Dendritic cell treated with granulocyte-macrophage colony-stimulating factor and Interleukin-4, amounts not matched to agents 40 ng/mL and 50 ng/mL, for 4 days (primary cell): ENCODE results near the gene CD200R1.

Experiments
- H3K27ac Mint-ChIP-seq: one replicate; pipeline ENCODE4 v1.8.0; 2022; ENCODE audit warnings: mild to moderate bottlenecking, mixed read lengths
- H3K27me3 Mint-ChIP-seq: one replicate; pipeline ENCODE4 v1.8.0; 2022; ENCODE audit warnings: mild to moderate bottlenecking, mixed read lengths
- H3K36me3 Mint-ChIP-seq: one replicate; pipeline ENCODE4 v1.8.0; 2022; ENCODE audit warnings: low read depth, mixed read lengths
- H3K4me1 Mint-ChIP-seq: one replicate; pipeline ENCODE4 v1.8.0; 2022; ENCODE audit warnings: low read depth, mixed read lengths
- H3K4me3 Mint-ChIP-seq: one replicate; pipeline ENCODE4 v1.8.0; 2022; ENCODE audit warnings: mild to moderate bottlenecking, moderate library complexity, mixed read lengths
- H3K9me3 Mint-ChIP-seq: one replicate; pipeline ENCODE4 v1.8.0; 2022; ENCODE audit warnings: mixed read lengths
- intact Hi-C: fragments of 100-400 bp; cut with micrococcal nuclease; formaldehyde crosslinking; loops from one replicate; pipeline ENCODE4 v1.15.0; 2022

Gene CD200R1

DNA sequence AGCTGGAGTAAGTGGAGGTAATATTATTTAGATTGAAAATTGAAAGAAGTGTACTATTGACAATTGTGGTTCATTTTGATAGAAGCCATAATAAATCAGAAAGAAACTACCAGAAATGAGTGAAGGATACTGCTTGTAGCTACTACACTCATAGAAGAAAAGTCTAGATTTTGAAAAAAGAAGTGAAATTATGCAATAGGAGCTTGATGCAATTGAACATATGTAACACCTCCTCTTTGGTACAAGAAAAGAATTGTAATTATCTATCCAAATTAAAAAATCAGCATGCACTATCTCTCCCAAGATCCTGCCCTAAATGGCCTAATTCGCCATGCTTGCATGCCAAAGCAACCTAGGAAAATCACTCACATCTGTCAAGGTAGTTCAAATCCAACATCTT, 77.1 kb downstream of the CD200R1 start:
- Mint-ChIP-seq H3K27me3 (no peaks in the 10 kb centered on the region), H3K9me3 (no peaks in the 10 kb centered on the region), H3K36me3 (no peaks in the 10 kb centered on the region), H3K27ac (no peak overlapping the region), H3K4me1 (peaks cover 11% of the 10 kb centered on the region), H3K4me3 (no peak overlapping the region)
- intact Hi-C loops = no loop called here

- H3K27ac Mint-ChIP-seq = no peak overlapping the region
- intact Hi-C loops = no loop called here
- H3K27me3 Mint-ChIP-seq = peaks cover 5% of the 10 kb centered on the region
- no peak overlapping the region for H3K4me3 Mint-ChIP-seq
- H3K9me3 Mint-ChIP-seq = no peaks in the 10 kb centered on the region
- H3K36me3 Mint-ChIP-seq = no peaks in the 10 kb centered on the region
- peaks cover 11% of the 10 kb centered on the region for H3K4me1 Mint-ChIP-seq
These were observed 80.6 kb downstream of the CD200R1 start for GRCh38 chr3:112894258-112894657.

DNA sequence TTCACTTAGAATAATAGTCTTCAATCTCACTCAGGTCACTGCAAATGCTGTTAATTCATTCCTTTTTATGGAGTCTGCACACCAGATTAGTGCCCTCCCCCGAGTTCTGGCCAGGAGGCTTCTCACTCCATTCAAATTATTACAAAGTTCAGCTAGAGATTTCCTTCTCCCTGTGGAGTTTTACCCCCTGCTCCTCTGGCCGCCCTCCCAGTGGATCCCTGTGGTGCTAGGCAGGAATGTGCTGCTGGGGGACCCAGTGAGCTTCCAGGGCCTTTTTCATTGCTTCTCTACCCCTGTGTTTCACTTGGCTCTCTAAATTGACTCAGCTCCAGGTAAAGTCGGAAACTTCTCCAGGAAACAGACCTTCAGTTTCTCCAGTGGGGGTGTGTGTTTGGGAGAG, 85.5 kb downstream of the CD200R1 start:
- no peaks in the 10 kb centered on the region for H3K36me3 Mint-ChIP-seq
- no peaks in the 10 kb centered on the region for H3K9me3 Mint-ChIP-seq
- H3K4me3 Mint-ChIP-seq = no peak overlapping the region
- H3K27ac Mint-ChIP-seq = no peak overlapping the region
- peaks cover 8% of the 10 kb centered on the region for H3K27me3 Mint-ChIP-seq
- intact Hi-C loops = no loop called here
- no peaks in the 10 kb centered on the region for H3K4me1 Mint-ChIP-seq

GRCh38 chr3:112888381-112889085, 86.4 kb downstream of the CD200R1 start:
- H3K27me3 Mint-ChIP-seq = peaks cover 8% of the 10 kb centered on the region
- no peak overlapping the region for H3K4me3 Mint-ChIP-seq

DNA sequence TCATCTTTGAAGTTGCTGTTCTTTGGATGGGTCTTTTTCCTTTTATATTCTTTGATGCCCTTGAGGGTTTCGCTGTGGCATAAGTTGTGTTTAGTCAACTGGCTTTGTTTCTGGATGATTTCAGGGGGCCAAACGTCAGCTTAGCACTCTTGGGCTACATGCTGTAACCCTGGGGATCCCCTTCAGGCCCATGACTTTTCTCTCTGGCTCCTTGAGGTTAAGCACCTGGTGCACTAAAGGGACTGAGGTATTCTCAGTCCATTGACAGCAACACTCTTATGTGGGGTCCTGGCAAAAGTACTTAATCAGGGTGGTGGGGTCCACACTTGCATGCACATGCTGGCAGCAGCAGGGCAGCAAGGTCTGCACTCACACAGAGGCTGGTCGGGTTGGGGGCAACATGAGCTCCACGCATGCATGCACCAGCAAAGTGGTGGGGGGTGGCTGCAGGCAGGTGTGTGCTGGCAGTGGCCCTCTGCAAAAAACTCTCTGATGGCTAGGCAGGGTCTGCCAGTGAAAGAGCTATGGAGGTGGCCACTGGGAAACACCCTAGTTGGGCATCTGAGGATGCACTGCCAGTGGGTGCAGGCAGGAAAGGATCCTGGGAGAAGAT, 90.1 kb downstream of the CD200R1 start:
- intact Hi-C loops = no loop called here
- Mint-ChIP-seq H3K9me3 (peaks cover 7% of the 10 kb centered on the region), H3K36me3 (no peaks in the 10 kb centered on the region), H3K4me3 (no peak overlapping the region), H3K4me1 (no peaks in the 10 kb centered on the region), H3K27me3 (peaks cover 10% of the 10 kb centered on the region), H3K27ac (no peak overlapping the region)

More at GRCh38 chr3:112888381-112889085, 86.4 kb downstream of the CD200R1 start:
- Mint-ChIP-seq H3K27ac (no peak overlapping the region), H3K9me3 (no peaks in the 10 kb centered on the region), H3K4me1 (no peaks in the 10 kb centered on the region), H3K36me3 (no peaks in the 10 kb centered on the region)
- intact Hi-C loops = no loop called here

DNA sequence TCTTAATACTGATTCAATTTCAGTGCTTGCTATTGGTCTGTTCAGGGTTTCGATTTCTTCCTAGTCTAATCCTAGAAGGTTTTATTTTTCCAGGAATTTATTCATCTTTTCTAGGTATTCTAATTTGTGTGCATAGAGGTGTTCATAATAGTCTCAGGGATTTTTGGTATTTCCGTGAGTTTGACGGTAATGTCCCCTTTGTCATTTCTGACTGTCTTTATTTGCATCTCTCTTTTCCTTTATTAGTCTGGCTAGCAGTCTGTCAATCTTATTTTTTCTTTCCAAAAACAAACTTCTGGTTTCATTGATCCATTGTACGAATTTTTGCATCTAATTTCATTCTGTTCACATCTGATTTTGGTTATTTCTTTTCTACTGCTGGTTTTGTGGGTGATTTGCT, 93.0 kb downstream of the CD200R1 start:
- H3K4me3 Mint-ChIP-seq = no peak overlapping the region
- H3K36me3 Mint-ChIP-seq = no peaks in the 10 kb centered on the region
- no peaks in the 10 kb centered on the region for H3K4me1 Mint-ChIP-seq
- peaks cover 2% of the 10 kb centered on the region for H3K27me3 Mint-ChIP-seq
- intact Hi-C loops = no loop called here
- peaks cover 10% of the 10 kb centered on the region for H3K9me3 Mint-ChIP-seq
- no peak overlapping the region for H3K27ac Mint-ChIP-seq

DNA sequence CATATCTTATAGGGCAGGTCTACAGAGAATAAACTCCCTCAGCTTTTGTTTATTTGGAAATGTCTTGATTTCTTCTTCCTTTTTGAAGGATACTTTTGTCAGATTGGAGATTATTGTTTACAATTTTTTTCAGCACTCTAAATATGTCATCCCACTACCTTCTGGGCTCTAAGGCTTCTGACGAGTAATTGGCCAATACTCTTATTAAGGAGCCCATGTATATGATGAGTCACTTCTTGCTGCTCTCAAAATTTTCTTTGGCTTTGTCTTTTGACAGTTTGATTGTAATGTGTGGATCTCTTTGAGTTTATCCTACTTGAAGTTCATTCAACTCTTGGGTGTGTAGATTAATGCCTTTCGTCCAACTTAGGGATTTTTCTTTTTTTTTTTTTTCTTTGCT, 99.3 kb downstream of the CD200R1 start:
- Mint-ChIP-seq H3K4me3 (no peak overlapping the region), H3K4me1 (peaks cover 41% of the 10 kb centered on the region), H3K9me3 (peaks cover 20% of the 10 kb centered on the region), H3K27ac (no peak overlapping the region), H3K27me3 (no peaks in the 10 kb centered on the region), H3K36me3 (peaks cover 2% of the 10 kb centered on the region)
- intact Hi-C loops = no loop called here

- no peak overlapping the region for H3K4me3 Mint-ChIP-seq
These were observed 100.2 kb downstream of the CD200R1 start for GRCh38 chr3:112874725-112875124.

DNA sequence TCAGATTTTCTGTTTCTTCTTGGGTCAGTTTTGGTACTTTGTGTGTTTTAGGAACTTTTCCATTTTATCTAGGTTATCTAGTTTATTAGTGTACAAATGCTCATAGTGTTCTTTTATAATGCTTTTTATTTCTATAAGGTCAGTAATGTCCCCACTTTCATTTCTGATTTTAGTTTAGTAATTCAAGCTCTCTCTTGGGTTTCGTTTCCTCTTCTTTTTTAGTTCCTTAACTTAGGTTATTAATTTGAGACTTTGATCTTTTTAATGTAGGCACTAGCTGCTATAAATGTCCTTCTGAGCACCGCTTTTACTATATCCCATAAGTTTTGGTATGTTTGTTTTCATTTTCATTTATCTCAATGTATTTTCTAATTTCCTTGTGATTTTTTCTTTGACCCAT, 101.3 kb downstream of the CD200R1 start:
- H3K27me3 Mint-ChIP-seq = no peaks in the 10 kb centered on the region
- H3K4me3 Mint-ChIP-seq = peak overlapping the region; percentile 50
- intact Hi-C loops = no loop called here
- peak overlapping the region; percentile 80 for H3K27ac Mint-ChIP-seq
- H3K9me3 Mint-ChIP-seq = peaks cover 25% of the 10 kb centered on the region
- H3K36me3 Mint-ChIP-seq = peaks cover 15% of the 10 kb centered on the region
- peaks cover 41% of the 10 kb centered on the region for H3K4me1 Mint-ChIP-seq

More at GRCh38 chr3:112874725-112875124, 100.2 kb downstream of the CD200R1 start:
- Mint-ChIP-seq H3K27me3 (no peaks in the 10 kb centered on the region), H3K27ac (no peak overlapping the region), H3K36me3 (peaks cover 10% of the 10 kb centered on the region), H3K9me3 (peaks cover 21% of the 10 kb centered on the region), H3K4me1 (peaks cover 41% of the 10 kb centered on the region)
- intact Hi-C loops = no loop called here

- Mint-ChIP-seq H3K27ac (peak overlapping the region; percentile 50), H3K4me3 (no peak overlapping the region), H3K27me3 (no peaks in the 10 kb centered on the region), H3K9me3 (peaks cover 25% of the 10 kb centered on the region), H3K36me3 (peaks cover 15% of the 10 kb centered on the region), H3K4me1 (peaks cover 41% of the 10 kb centered on the region)
- intact Hi-C loops = no loop called here
These were observed 103.2 kb downstream of the CD200R1 start for GRCh38 chr3:112871735-112872134.
